Stimulated activated effector memory CD8-positive, alpha-beta T cell treated with anti-CD3 and anti-CD28 coated beads, Interleukin-12 subunit alpha, Interleukin-12 subunit beta, amount 100 ng/mL, for 72 hours (primary cell): ENCODE data around the gene PHACTR1.

ENCODE experiments used
- ATAC-seq: fragments of 150-1000 bp; cut with Tn5 transposase; 2 replicates; pipeline ENCODE4 v1.10.0; 2021
- DNase-seq, 2 donors: peaks; one replicate each; pipeline ENCODE4 v3.0.0; 2021 to 2022; ENCODE audit warnings: low spot score in 2 of 2
- H3K27ac Mint-ChIP-seq: one replicate; pipeline ENCODE4 v1.8.0; 2022; ENCODE audit warnings: mild to moderate bottlenecking, mixed read lengths
- H3K36me3 Mint-ChIP-seq: one replicate; pipeline ENCODE4 v1.8.0; 2022; ENCODE audit warnings: mild to moderate bottlenecking, mixed read lengths
- H3K4me1 Mint-ChIP-seq: one replicate; pipeline ENCODE4 v1.8.0; 2022; ENCODE audit warnings: mixed read lengths
- H3K4me3 Mint-ChIP-seq: one replicate; pipeline ENCODE4 v1.8.0; 2022; ENCODE audit warnings: mild to moderate bottlenecking, mixed read lengths
- H3K9me3 Mint-ChIP-seq: one replicate; pipeline ENCODE4 v1.8.0; 2022; ENCODE audit warnings: mixed read lengths

The PHACTR1 gene

DNA sequence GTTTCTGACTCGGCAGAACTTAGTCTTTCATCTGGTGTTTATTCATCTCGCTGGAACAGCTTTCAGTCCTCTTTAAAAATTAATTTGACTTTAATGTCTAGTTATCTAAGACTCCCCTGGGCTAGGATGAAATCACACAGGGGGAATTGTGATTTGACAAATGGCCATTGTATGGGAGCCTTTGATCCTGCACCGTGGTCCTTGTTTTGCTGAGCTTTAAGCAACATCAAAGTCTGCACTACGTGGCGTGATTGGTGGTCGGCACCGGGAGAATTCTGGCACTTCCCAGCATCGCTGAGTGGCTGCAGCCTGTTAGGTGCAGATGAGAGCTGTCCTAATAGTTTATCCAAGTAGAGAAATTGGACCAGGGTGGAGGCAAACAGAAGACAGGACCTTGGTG lies 464.8 kb downstream of the PHACTR1 start:
- ATAC-seq (no peak), DNase-seq (no peak)
- H3K4me1 Mint-ChIP-seq = peaks cover 9% of the 10 kb centered on the region
- no peak overlapping the region for H3K27ac Mint-ChIP-seq
- H3K4me3 Mint-ChIP-seq = no peak overlapping the region
- H3K9me3 Mint-ChIP-seq = no peaks in the 10 kb centered on the region
- H3K36me3 Mint-ChIP-seq = no peaks in the 10 kb centered on the region

DNA sequence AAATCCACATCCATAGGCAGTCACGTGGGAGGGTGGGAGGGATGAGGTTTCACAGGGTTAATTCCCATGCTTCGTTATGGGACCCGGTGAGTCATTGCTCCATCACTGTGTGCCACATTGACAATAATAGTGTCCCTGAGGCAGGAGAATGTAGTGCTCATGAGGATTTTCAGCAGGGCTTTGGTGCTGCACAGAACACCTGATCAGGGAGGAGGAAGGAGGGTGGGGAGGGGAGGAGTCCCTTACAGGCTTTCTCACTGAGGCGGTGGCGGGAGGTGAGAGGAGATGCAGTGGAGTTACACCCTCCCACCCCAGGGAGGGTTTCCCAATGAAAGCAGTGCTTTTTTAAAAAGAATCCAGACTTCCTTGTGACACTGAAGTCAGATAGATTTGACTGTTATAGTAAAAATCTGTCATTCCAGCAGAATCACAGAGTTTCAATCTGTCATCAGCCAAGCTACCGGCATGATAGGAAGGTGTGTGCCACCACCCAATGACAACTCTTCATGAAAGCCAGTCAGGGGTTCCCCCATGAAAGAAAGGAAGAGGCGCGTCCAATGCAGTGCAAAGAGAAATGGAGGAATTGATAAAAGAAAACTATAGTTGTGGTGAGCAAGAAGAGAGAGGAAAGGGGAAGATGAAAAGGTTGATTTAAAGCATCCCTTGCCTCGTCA lies 467.0 kb downstream of the PHACTR1 start:
- DNase-seq (no peak), ATAC-seq (no peak)
- Mint-ChIP-seq H3K27ac (no peak overlapping the region), H3K4me1 (peaks cover under 1% of the 10 kb centered on the region), H3K4me3 (no peak overlapping the region), H3K36me3 (no peaks in the 10 kb centered on the region), H3K9me3 (no peaks in the 10 kb centered on the region)

DNA sequence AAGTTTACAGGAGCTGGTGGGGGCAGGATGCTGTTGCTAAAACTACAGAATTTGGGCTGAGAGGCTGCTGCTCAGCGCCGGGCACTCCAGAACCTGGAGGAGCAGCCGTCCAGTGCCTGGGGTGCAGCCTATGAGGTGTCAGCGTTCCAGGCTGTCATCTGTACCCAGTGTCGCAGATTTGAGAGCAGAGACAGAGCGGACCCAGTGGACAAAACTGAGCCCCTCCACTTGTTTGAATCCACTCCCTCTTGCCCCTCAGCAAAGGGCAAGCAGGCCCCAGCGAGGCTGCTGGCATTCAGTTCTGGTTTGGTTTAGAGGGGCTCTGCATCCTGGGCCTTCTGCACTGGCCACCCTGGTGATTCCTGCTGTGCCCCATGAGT lies 467.5 kb downstream of the PHACTR1 start:
- ATAC-seq (peak; percentile 13), DNase-seq (no peak)
- Mint-ChIP-seq H3K4me3 (no peak overlapping the region), H3K4me1 (no peaks in the 10 kb centered on the region), H3K27ac (no peak overlapping the region), H3K36me3 (no peaks in the 10 kb centered on the region), H3K9me3 (no peaks in the 10 kb centered on the region)

GRCh38 chr6:13184547-13184946 lies 468.0 kb downstream of the PHACTR1 start:
- Mint-ChIP-seq H3K4me1 (no peaks in the 10 kb centered on the region), H3K9me3 (no peaks in the 10 kb centered on the region), H3K27ac (no peak overlapping the region), H3K4me3 (no peak overlapping the region), H3K36me3 (no peaks in the 10 kb centered on the region)
- ATAC-seq (peak; percentile 19), DNase-seq (no peak)

GRCh38 chr6:13186861-13187260 lies 470.3 kb downstream of the PHACTR1 start:
- DNase-seq (no peak), ATAC-seq (no peak)
- Mint-ChIP-seq H3K4me1 (no peaks in the 10 kb centered on the region), H3K36me3 (no peaks in the 10 kb centered on the region), H3K27ac (no peak overlapping the region), H3K4me3 (no peak overlapping the region), H3K9me3 (no peaks in the 10 kb centered on the region)

- DNase-seq (no peak), ATAC-seq (no peak)
- Mint-ChIP-seq H3K9me3 (no peaks in the 10 kb centered on the region), H3K36me3 (no peaks in the 10 kb centered on the region), H3K4me1 (no peaks in the 10 kb centered on the region), H3K27ac (no peak overlapping the region), H3K4me3 (no peak overlapping the region)
Observed at GRCh38 chr6:13187692-13188091, 471.1 kb downstream of the PHACTR1 start.

- DNase-seq (no peak), ATAC-seq (no peak)
- H3K27ac Mint-ChIP-seq = no peak overlapping the region
- no peaks in the 10 kb centered on the region for H3K4me1 Mint-ChIP-seq
- no peak overlapping the region for H3K4me3 Mint-ChIP-seq
- no peaks in the 10 kb centered on the region for H3K36me3 Mint-ChIP-seq
- H3K9me3 Mint-ChIP-seq = no peaks in the 10 kb centered on the region
Observed at GRCh38 chr6:13188306-13188705, 471.7 kb downstream of the PHACTR1 start.

GRCh38 chr6:13189710-13190109 lies 473.1 kb downstream of the PHACTR1 start:
- Mint-ChIP-seq H3K9me3 (no peaks in the 10 kb centered on the region), H3K4me1 (no peaks in the 10 kb centered on the region), H3K27ac (no peak overlapping the region), H3K36me3 (no peaks in the 10 kb centered on the region), H3K4me3 (no peak overlapping the region)
- DNase-seq (no peak), ATAC-seq (no peak)

DNA sequence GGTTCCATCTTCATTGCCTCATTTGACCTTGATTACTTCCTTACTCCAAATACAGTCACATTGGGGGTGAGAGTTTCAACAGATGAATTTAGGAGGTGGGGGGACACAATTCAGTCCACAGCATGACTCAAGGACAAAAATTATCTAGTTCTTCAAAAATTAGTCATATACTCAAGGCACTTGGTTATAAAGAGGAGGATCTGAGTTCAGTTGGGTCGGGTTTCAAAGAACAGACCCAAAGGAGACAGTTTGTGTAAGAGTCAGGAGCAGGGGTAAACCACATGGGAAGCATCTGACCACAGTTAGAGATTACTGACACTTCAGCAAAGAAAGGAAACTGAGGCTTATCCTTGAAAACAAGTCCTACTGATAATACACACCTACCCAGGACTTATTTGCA lies 473.8 kb downstream of the PHACTR1 start:
- Mint-ChIP-seq H3K36me3 (no peaks in the 10 kb centered on the region), H3K4me1 (no peaks in the 10 kb centered on the region), H3K9me3 (no peaks in the 10 kb centered on the region), H3K27ac (no peak overlapping the region), H3K4me3 (no peak overlapping the region)
- DNase-seq = no peak
- ATAC-seq = no peak

DNA sequence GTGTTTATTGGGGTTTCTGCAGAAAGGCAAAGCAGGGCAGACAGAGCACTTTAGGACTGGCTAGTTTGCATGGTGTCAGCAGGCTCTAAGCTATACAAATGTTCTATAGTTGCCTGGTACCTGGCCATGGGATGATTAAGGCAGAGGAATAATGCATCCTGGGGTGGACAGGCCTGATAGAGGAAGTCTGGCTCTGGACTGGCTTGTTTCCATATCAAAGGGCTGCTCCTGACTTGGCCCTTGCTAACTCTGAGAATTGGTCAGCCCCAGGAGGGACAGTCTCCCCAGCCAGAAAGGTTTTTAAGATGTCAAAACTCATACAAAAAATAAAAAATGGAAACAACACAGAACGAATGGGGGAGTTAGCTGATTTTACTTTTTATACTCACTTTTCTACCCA lies 474.9 kb downstream of the PHACTR1 start:
- ATAC-seq (no peak), DNase-seq (no peak)
- Mint-ChIP-seq H3K4me1 (no peaks in the 10 kb centered on the region), H3K27ac (no peak overlapping the region), H3K4me3 (no peak overlapping the region), H3K9me3 (no peaks in the 10 kb centered on the region), H3K36me3 (no peaks in the 10 kb centered on the region)

DNA sequence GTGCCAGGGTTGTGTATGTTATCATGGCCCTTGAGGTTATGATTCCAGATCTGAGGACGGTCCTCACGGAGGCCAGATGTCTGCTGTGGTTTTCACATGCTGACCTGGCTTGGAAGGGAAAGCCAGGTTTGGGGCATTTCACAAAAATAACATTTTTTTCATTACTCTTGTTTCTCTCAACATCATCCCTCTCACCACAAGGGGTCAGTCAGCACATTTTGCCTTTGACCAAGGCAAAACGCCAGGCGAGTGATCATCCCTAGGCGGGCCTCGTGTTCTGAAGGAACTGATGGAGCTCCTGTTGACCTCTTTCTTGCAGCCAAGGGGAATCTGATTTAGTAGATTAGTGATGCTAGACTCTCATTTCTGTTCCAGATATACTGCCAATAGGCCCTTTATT lies 478.3 kb downstream of the PHACTR1 start:
- Mint-ChIP-seq H3K4me1 (no peaks in the 10 kb centered on the region), H3K27ac (no peak overlapping the region), H3K36me3 (no peaks in the 10 kb centered on the region), H3K4me3 (no peak overlapping the region), H3K9me3 (no peaks in the 10 kb centered on the region)
- ATAC-seq = no peak
- no peak for DNase-seq

DNA sequence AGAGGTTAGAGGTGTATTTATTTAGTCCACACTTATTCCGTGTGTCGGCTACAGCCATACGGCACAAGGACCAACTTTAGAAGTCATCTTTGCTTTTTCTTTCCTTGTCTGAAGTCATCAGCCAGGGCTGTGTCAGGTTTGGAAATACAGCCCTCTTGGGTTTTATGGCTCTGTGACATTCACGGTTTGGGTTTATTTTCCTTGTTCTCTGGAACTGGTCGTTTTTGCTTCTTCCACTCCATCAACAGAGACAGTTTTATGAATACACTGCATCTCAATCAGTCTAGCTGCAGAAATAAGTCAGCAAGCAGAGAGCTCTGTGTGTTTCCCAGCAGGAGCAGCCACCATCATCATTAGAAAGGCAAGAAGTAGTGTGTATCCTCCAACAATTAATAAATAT lies 479.2 kb downstream of the PHACTR1 start:
- Mint-ChIP-seq H3K4me1 (no peaks in the 10 kb centered on the region), H3K4me3 (no peak overlapping the region), H3K9me3 (no peaks in the 10 kb centered on the region), H3K27ac (no peak overlapping the region), H3K36me3 (no peaks in the 10 kb centered on the region)
- ATAC-seq = no peak
- no peak for DNase-seq

DNA sequence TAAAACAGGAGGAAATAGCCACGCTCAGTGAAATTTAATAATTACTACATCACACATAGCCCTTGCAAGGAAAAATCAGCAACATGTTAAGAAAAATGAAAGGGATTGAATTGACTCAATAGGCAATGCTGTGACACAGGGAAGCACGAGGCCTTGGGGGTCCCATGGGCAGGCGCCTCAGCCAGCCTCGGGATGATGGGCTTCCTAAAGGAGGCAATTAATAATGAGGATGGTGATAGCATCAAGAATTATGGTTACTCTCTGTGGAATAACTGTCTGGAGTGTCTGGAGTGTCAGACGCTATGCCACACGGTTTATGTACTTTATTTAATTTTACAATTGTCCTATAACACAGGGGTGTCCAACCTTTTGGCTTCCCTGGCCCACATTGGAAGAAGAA lies 481.6 kb downstream of the PHACTR1 start:
- Mint-ChIP-seq H3K4me1 (no peaks in the 10 kb centered on the region), H3K27ac (no peak overlapping the region), H3K4me3 (no peak overlapping the region), H3K36me3 (no peaks in the 10 kb centered on the region), H3K9me3 (no peaks in the 10 kb centered on the region)
- ATAC-seq (no peak), DNase-seq (no peak)

- DNase-seq (no peak), ATAC-seq (no peak)
- Mint-ChIP-seq H3K36me3 (no peaks in the 10 kb centered on the region), H3K27ac (no peak overlapping the region), H3K4me3 (no peak overlapping the region), H3K4me1 (no peaks in the 10 kb centered on the region), H3K9me3 (no peaks in the 10 kb centered on the region)
Observed at GRCh38 chr6:13201336-13201735, 484.8 kb downstream of the PHACTR1 start.

DNA sequence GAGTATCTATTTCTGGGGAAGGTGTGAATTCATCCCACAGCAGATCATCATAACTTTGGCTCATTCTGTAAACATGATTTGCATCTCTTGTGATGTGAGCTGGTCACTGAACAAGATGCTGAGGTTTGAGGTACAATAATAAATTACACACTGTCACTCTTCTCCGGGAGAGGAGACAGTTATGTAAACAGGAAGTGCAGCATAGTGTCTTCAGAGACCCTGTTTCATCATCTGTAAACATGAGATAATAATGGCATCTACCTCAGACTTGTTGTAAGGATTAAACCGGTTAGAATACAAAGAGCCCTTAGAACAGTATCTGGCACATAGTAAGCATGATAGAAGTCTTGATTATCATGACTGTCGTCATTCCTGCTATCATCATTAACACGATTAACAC lies 486.6 kb downstream of the PHACTR1 start:
- Mint-ChIP-seq H3K9me3 (no peaks in the 10 kb centered on the region), H3K27ac (no peak overlapping the region), H3K36me3 (no peaks in the 10 kb centered on the region), H3K4me3 (no peak overlapping the region), H3K4me1 (no peaks in the 10 kb centered on the region)
- ATAC-seq = no peak
- no peak for DNase-seq

- H3K4me3 Mint-ChIP-seq = no peak overlapping the region
- no peaks in the 10 kb centered on the region for H3K36me3 Mint-ChIP-seq
- DNase-seq (no peak), ATAC-seq (no peak)
- no peaks in the 10 kb centered on the region for H3K9me3 Mint-ChIP-seq
- no peak overlapping the region for H3K27ac Mint-ChIP-seq
- H3K4me1 Mint-ChIP-seq = no peaks in the 10 kb centered on the region
Observed at GRCh38 chr6:13205106-13205505, 488.5 kb downstream of the PHACTR1 start.

GRCh38 chr6:13212096-13212495 lies 495.5 kb downstream of the PHACTR1 start:
- DNase-seq (no peak), ATAC-seq (no peak)
- Mint-ChIP-seq H3K4me1 (no peaks in the 10 kb centered on the region), H3K27ac (no peak overlapping the region), H3K36me3 (no peaks in the 10 kb centered on the region), H3K9me3 (no peaks in the 10 kb centered on the region), H3K4me3 (no peak overlapping the region)
